ENCODE results near the gene NEIL3. TPM values are rescaled to one million over a fixed set of nuclear protein-coding genes. Genes with fewer than 3 reads are reported as not detected.

Gene NEIL3
- total RNA-seq, 1 experiment from 2014 or later: 10.2 TPM

DNA sequence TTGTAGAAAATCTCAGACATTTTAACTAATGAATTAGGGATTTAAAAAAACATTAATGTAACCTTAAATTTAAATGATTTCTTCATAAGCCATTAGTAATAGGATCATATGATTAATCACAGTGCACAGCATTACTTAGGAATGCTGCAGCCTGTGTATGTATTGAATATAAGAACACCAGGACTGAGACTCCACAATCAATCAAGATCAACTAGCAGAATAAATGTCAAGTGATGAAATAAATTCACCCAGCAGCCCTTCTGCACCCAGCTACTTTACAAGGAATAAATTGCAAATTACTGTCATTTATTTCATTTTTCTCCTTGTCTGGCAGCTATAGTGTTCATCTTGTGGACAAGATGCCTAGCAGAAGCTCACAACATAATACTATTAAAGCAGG lies 46.5 kb downstream of the NEIL3 start:
- POLR2A ChIA-PET (ENCODE audit: unreplicated experiment): no interaction called here
- BruUV-seq (replicated peaks): no TSS peak

DNA sequence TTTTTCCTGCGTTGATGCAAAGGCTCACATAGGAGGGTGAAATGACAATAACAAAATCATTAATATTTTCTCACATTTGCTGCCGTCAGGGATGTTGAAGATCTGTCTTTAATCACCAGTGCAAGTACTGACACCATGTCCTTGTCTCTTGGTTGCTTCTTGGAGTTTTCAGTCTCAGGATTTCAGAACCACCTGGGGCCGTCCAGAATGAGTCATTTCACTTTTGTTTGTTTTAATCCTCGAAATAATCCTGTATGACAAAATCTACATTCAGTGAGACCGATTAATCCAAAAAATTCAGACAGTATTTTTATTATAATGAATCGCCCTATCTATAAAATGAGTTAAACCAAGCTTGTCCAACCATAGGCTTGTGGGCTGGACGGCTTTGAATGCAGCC lies 47.2 kb downstream of the NEIL3 start:
- CTCF ChIA-PET: no interaction called here
- POLR2A ChIA-PET (ENCODE audit: unreplicated experiment): no interaction called here

More for the DNA sequence above, 46.5 kb downstream of the NEIL3 start:
- H3K4me1 ChIP-seq (ENCODE audit: insufficient read depth, low read length): peaks cover 11% of the 10 kb centered on the region
- TF ChIP-seq, protein P1, sequence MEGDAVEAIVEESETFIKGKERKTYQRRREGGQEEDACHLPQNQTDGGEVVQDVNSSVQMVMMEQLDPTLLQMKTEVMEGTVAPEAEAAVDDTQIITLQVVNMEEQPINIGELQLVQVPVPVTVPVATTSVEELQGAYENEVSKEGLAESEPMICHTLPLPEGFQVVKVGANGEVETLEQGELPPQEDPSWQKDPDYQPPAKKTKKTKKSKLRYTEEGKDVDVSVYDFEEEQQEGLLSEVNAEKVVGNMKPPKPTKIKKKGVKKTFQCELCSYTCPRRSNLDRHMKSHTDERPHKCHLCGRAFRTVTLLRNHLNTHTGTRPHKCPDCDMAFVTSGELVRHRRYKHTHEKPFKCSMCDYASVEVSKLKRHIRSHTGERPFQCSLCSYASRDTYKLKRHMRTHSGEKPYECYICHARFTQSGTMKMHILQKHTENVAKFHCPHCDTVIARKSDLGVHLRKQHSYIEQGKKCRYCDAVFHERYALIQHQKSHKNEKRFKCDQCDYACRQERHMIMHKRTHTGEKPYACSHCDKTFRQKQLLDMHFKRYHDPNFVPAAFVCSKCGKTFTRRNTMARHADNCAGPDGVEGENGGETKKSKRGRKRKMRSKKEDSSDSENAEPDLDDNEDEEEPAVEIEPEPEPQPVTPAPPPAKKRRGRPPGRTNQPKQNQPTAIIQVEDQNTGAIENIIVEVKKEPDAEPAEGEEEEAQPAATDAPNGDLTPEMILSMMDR (conservative IDR thresholded peaks at IDR 0.05; ENCODE audit: low read depth, low read length): no peak
- TF ChIP-seq EZH2phosphoT487 (IDR thresholded peaks at IDR 0.05; ENCODE audit: borderline replicate concordance, low read length) (no peak), EZH2 (IDR thresholded peaks at IDR 0.05; ENCODE audit: low read length, unreplicated experiment) (no peak)
- no peaks in the 10 kb centered on the region for H3K79me2 ChIP-seq (ENCODE audit: low read length)
- CTCF ChIA-PET: no interaction called here
- no peaks in the 10 kb centered on the region for H4K20me1 ChIP-seq (ENCODE audit: low read length)
- H3K9me3 ChIP-seq (ENCODE audit: low read length): no peaks in the 10 kb centered on the region
- H3K27me3 ChIP-seq (ENCODE audit: low read length): no peaks in the 10 kb centered on the region
- no peaks in the 10 kb centered on the region for H3K9me2 ChIP-seq (replicated peaks; ENCODE audit: low read length)
- H3K9ac ChIP-seq (ENCODE audit: low read length): no peak overlapping the region
- no peak overlapping the region for H3K27ac ChIP-seq (ENCODE audit: low read length)
- intact Hi-C loops (cut with micrococcal nuclease): no loop called here
- no peak overlapping the region for H2AFZ ChIP-seq (ENCODE audit: low read length)
- H3F3A ChIP-seq (ENCODE audit: low read length, unreplicated experiment): no peaks in the 10 kb centered on the region
- H3K36me3 ChIP-seq (ENCODE audit: low read depth, low read length): no peaks in the 10 kb centered on the region; the same call in 1 of the 2 replicates
- no peak for ATAC-seq
- H3K4me3 ChIP-seq (ENCODE audit: low read length): no peak overlapping the region
- no peak overlapping the region for H3K4me2 ChIP-seq (ENCODE audit: low read length)
- no peak for DNase-seq

GRCh38 chr4:177367336-177367735 lies 57.7 kb downstream of the NEIL3 start:
- CTCF ChIA-PET: interaction anchor here (0.5 kb wide), 1 partner anchor 14 kb away, joined by 7 read pairs; no protein-coding TSS in a partner anchor
- no peaks in the 10 kb centered on the region for H3K4me1 ChIP-seq (ENCODE audit: insufficient read depth, low read length)
- TF ChIP-seq, protein P1 (conservative IDR thresholded peaks at IDR 0.05; ENCODE audit: low read depth, low read length): peak; percentile 48; the same call in 1 of the 2 replicates
- TF ChIP-seq EZH2 (IDR thresholded peaks at IDR 0.05; ENCODE audit: low read length, unreplicated experiment): no peak
- TF ChIP-seq EZH2phosphoT487 (IDR thresholded peaks at IDR 0.05; ENCODE audit: borderline replicate concordance, low read length): no peak
- H3F3A ChIP-seq (ENCODE audit: low read length, unreplicated experiment): no peaks in the 10 kb centered on the region
- BruUV-seq (replicated peaks): no TSS peak
- H3K27ac ChIP-seq (ENCODE audit: low read length): no peak overlapping the region
- H3K27me3 ChIP-seq (ENCODE audit: low read length): no peaks in the 10 kb centered on the region
- no peaks in the 10 kb centered on the region for H4K20me1 ChIP-seq (ENCODE audit: low read length)
- H3K9me3 ChIP-seq (ENCODE audit: low read length): no peaks in the 10 kb centered on the region
- intact Hi-C loops (cut with micrococcal nuclease): loop anchor here (5.0 kb wide), 1 partner anchor 180 kb away; no protein-coding TSS in a partner anchor
- H3K9ac ChIP-seq (ENCODE audit: low read length): no peak overlapping the region
- H3K4me2 ChIP-seq (ENCODE audit: low read length): no peak overlapping the region
- H2AFZ ChIP-seq (ENCODE audit: low read length): no peak overlapping the region
- no peaks in the 10 kb centered on the region for H3K36me3 ChIP-seq (ENCODE audit: low read depth, low read length)
- no peak overlapping the region for H3K4me3 ChIP-seq (ENCODE audit: low read length)
- H3K9me2 ChIP-seq (replicated peaks; ENCODE audit: low read length): no peaks in the 10 kb centered on the region
- H3K79me2 ChIP-seq (ENCODE audit: low read length): no peaks in the 10 kb centered on the region
- ATAC-seq: peak; percentile 81
- DNase-seq: peak; percentile 26
- POLR2A ChIA-PET (ENCODE audit: unreplicated experiment): no interaction called here

More for the DNA sequence above, 47.2 kb downstream of the NEIL3 start:
- Histone ChIP-seq H3F3A (ENCODE audit: low read length, unreplicated experiment) (no peaks in the 10 kb centered on the region), H3K27me3 (ENCODE audit: low read length) (no peaks in the 10 kb centered on the region), H3K9ac (ENCODE audit: low read length) (no peak overlapping the region), H3K4me1 (ENCODE audit: insufficient read depth, low read length) (peaks cover 11% of the 10 kb centered on the region), H3K9me3 (ENCODE audit: low read length) (no peaks in the 10 kb centered on the region), H4K20me1 (ENCODE audit: low read length) (no peaks in the 10 kb centered on the region), H3K36me3 (ENCODE audit: low read depth, low read length) (peaks cover 1% of the 10 kb centered on the region; the same call in 1 of the 2 replicates), H2AFZ (ENCODE audit: low read length) (no peak overlapping the region), H3K4me3 (ENCODE audit: low read length) (no peak overlapping the region), H3K27ac (ENCODE audit: low read length) (no peak overlapping the region), H3K9me2 (replicated peaks; ENCODE audit: low read length) (no peaks in the 10 kb centered on the region), H3K79me2 (ENCODE audit: low read length) (no peaks in the 10 kb centered on the region), H3K4me2 (ENCODE audit: low read length) (no peak overlapping the region)
- TF ChIP-seq, protein P1 (conservative IDR thresholded peaks at IDR 0.05; ENCODE audit: low read depth, low read length): no peak
- no peak for TF ChIP-seq EZH2phosphoT487 (IDR thresholded peaks at IDR 0.05; ENCODE audit: borderline replicate concordance, low read length)
- no peak for TF ChIP-seq EZH2 (IDR thresholded peaks at IDR 0.05; ENCODE audit: low read length, unreplicated experiment)
- peak; percentile 72; the same call in 1 of the 2 replicates for ATAC-seq
- intact Hi-C loops (cut with micrococcal nuclease): no loop called here
- DNase-seq: peak; percentile 46
- BruUV-seq (replicated peaks): no TSS peak
